DND-41 (cell line): Measurements from ENCODE around the gene KAT2B.

ENCODE experiments used
- ATAC-seq: fragments of 200-7000 bp; cut with Tn5 transposase; 3 replicates; pipeline ENCODE4 v1.9.1; 2021; ENCODE audit warnings: low read depth; ENCODE audit not compliant: insufficient read depth
- DNase-seq: peaks from one replicate; pipeline ENCODE4 v3.0.0-alpha.2; 2020
- H2AFZ ChIP-seq: 2 replicates; pipeline ENCODE4 v1.6.0; 2012; ENCODE audit warnings: low read depth, low read length
- H3K27ac ChIP-seq: 2 replicates; pipeline ENCODE4 v1.5.1; 2012; ENCODE audit warnings: low read length, inconsistent platforms
- H3K27me3 ChIP-seq: fragments of 200-600 bp; sonication (generic); 2 replicates; pipeline ENCODE4 v1.6.0; 2012; ENCODE audit warnings: low read length, mild to moderate bottlenecking, inconsistent platforms; ENCODE audit not compliant: insufficient read depth, poor library complexity
- H3K36me3 ChIP-seq: 2 replicates; pipeline ENCODE4 v1.5.1; 2012; ENCODE audit warnings: low read length, inconsistent platforms; ENCODE audit not compliant: insufficient read depth
- H3K4me1 ChIP-seq: 2 replicates; pipeline ENCODE4 v1.5.1; 2012; ENCODE audit warnings: mild to moderate bottlenecking, low read length; ENCODE audit not compliant: insufficient read depth
- H3K4me2 ChIP-seq: 2 replicates; pipeline ENCODE4 v1.6.0; 2012; ENCODE audit warnings: mild to moderate bottlenecking, moderate library complexity, low read length, inconsistent platforms; ENCODE audit not compliant: insufficient read depth
- H3K4me3 ChIP-seq, 2 experiments: fragments of 200-600 bp in 1 of 2; shearing (Covaris generic) in 1 of 2; 2 replicates each; pipeline ENCODE4 v1.5.1; 2012 to 2016; ENCODE audit warnings: inconsistent platforms in 2 of 2, low read length in 2 of 2, mild to moderate bottlenecking in 2 of 2, low read depth in 1 of 2, moderate library complexity in 1 of 2
- H3K79me2 ChIP-seq: 2 replicates; pipeline ENCODE4 v1.6.0; 2012; ENCODE audit warnings: low read length, inconsistent platforms; ENCODE audit not compliant: insufficient read depth
- H3K9ac ChIP-seq: 2 replicates; pipeline ENCODE4 v1.6.0; 2012; ENCODE audit warnings: low read depth, mild to moderate bottlenecking, inconsistent platforms, low read length, moderate library complexity
- H3K9me3 ChIP-seq: 2 replicates; pipeline ENCODE4 v1.5.1; 2012; ENCODE audit warnings: low read length, moderate library complexity, mild to moderate bottlenecking, inconsistent platforms; ENCODE audit not compliant: insufficient read depth, severe bottlenecking
- H4K20me1 ChIP-seq: 2 replicates; pipeline ENCODE4 v1.6.0; 2012; ENCODE audit warnings: low read length; ENCODE audit not compliant: insufficient read depth
- CTCF ChIP-seq: IDR thresholded peaks from 2 replicates; pipeline ENCODE4 v1.5.1; 2012; ENCODE audit warnings: borderline replicate concordance, low read length, moderate library complexity, mild to moderate bottlenecking; ENCODE audit not compliant: poor library complexity, severe bottlenecking; ENCODE audit errors: extremely low read depth
- EZH2 ChIP-seq: IDR thresholded peaks from 3 replicates; pipeline ENCODE4 v1.6.1; 2012; ENCODE audit warnings: borderline replicate concordance, low read depth, mild to moderate bottlenecking, moderate library complexity, low read length, inconsistent platforms; ENCODE audit not compliant: severe bottlenecking

The KAT2B gene

GRCh38 chr3:20046556-20046955 is 6.3 kb downstream of the KAT2B start:
- Histone ChIP-seq H3K4me1 (peaks cover 29% of the 10 kb centered on the region), H3K27me3 (no peaks in the 10 kb centered on the region), H3K4me2 (no peak overlapping the region), H4K20me1 (peaks cover 8% of the 10 kb centered on the region; the same call in 1 of the 2 replicates), H3K27ac (no peak overlapping the region), H3K4me3 (no peak overlapping the region), H2AFZ (no peak overlapping the region), H3K9me3 (no peaks in the 10 kb centered on the region), H3K36me3 (no peaks in the 10 kb centered on the region), H3K9ac (no peak overlapping the region), H3K79me2 (peaks cover 7% of the 10 kb centered on the region)
- DNase-seq (no peak), ATAC-seq (no peak)
- no peak for TF ChIP-seq CTCF
- TF ChIP-seq EZH2, result no peak

- Histone ChIP-seq H3K36me3 (no peaks in the 10 kb centered on the region), H2AFZ (no peak overlapping the region), H4K20me1 (peaks cover 8% of the 10 kb centered on the region; the same call in 1 of the 2 replicates), H3K9me3 (no peaks in the 10 kb centered on the region), H3K27ac (no peak overlapping the region), H3K4me1 (peaks cover 21% of the 10 kb centered on the region), H3K27me3 (no peaks in the 10 kb centered on the region), H3K79me2 (peaks cover 4% of the 10 kb centered on the region), H3K9ac (no peak overlapping the region), H3K4me3 (no peak overlapping the region), H3K4me2 (no peak overlapping the region)
- no peak for TF ChIP-seq EZH2
- no peak for TF ChIP-seq CTCF
- ATAC-seq (no peak), DNase-seq (no peak)
Measured at GRCh38 chr3:20047341-20047779, 7.1 kb downstream of the KAT2B start.

GRCh38 chr3:20047976-20048883 is 8.0 kb downstream of the KAT2B start:
- no peaks in the 10 kb centered on the region for H3K36me3 ChIP-seq
- ATAC-seq (no peak), DNase-seq (no peak)
- H3K9ac ChIP-seq, result no peak overlapping the region
- H3K9me3 ChIP-seq, result no peaks in the 10 kb centered on the region
- no peak overlapping the region for H3K27ac ChIP-seq
- H2AFZ ChIP-seq, result no peak overlapping the region
- TF ChIP-seq CTCF (no peak), EZH2 (no peak)
- no peak overlapping the region for H3K4me2 ChIP-seq
- H3K4me1 ChIP-seq, result peaks cover 13% of the 10 kb centered on the region
- peaks cover 5% of the 10 kb centered on the region; the same call in 1 of the 2 replicates for H4K20me1 ChIP-seq
- H3K4me3 ChIP-seq, result no peak overlapping the region
- H3K79me2 ChIP-seq, result peaks cover 2% of the 10 kb centered on the region
- no peaks in the 10 kb centered on the region for H3K27me3 ChIP-seq
